ENCODE results near the gene LRRC15.

Gene LRRC15

GRCh38 chr3:194355379-194355778 is 14.2 kb downstream of the LRRC15 start:
- DNase-seq = no peak

- DNase-seq = no peak
Measured at GRCh38 chr3:194354315-194354714, 15.2 kb downstream of the LRRC15 start.

- no peak for DNase-seq
Measured at GRCh38 chr3:194352667-194353246, 16.8 kb downstream of the LRRC15 start.

GRCh38 chr3:194351952-194352536 is 17.5 kb downstream of the LRRC15 start:
- DNase-seq = no peak

GRCh38 chr3:194351080-194351672 is 18.4 kb downstream of the LRRC15 start, which contains the start of gene CPN2:
Gene CPN2, minus strand, starts transcription at chr3:194351328. Its CDS starts 8,626 bp downstream, at chr3:194342702.
- DNase-seq = no peak

- no peak for DNase-seq
Measured at GRCh38 chr3:194350726-194351071, 18.8 kb downstream of the LRRC15 start.

- no peak for DNase-seq
Measured at GRCh38 chr3:194348354-194348753, 21.2 kb downstream of the LRRC15 start.

GRCh38 chr3:194346621-194347020 is 22.9 kb downstream of the LRRC15 start:
- no peak for DNase-seq

GRCh38 chr3:194346035-194346434 is 23.5 kb downstream of the LRRC15 start:
- no peak for DNase-seq

- DNase-seq = peak; percentile 59 to 61
Measured at GRCh38 chr3:194344012-194344411, 25.5 kb downstream of the LRRC15 start.

- no peak for DNase-seq
Measured at GRCh38 chr3:194343561-194343893, 26.0 kb downstream of the LRRC15 start.

- DNase-seq = no peak
Measured at GRCh38 chr3:194342861-194343560, 26.5 kb downstream of the LRRC15 start.

- no peak for DNase-seq
Measured at GRCh38 chr3:194340757-194341400, 28.7 kb downstream of the LRRC15 start.

- DNase-seq = no peak
Measured at GRCh38 chr3:194339840-194340239, 29.7 kb downstream of the LRRC15 start.

- DNase-seq = no peak
Measured at GRCh38 chr3:194339356-194339755, 30.2 kb downstream of the LRRC15 start.

GRCh38 chr3:194337965-194338753 is 31.4 kb downstream of the LRRC15 start:
- DNase-seq = no peak

GRCh38 chr3:194336601-194337355 is 32.8 kb downstream of the LRRC15 start:
- DNase-seq = no peak

- DNase-seq = no peak
Measured at GRCh38 chr3:194333981-194334320, 35.6 kb downstream of the LRRC15 start.

GRCh38 chr3:194333212-194333980 is 36.1 kb downstream of the LRRC15 start:
- DNase-seq = peak; percentile 85 to 86

GRCh38 chr3:194332858-194333211 is 36.7 kb downstream of the LRRC15 start:
- DNase-seq = no peak

GRCh38 chr3:194330579-194330978 is 39.0 kb downstream of the LRRC15 start:
- DNase-seq = no peak
